ENCODE measurements around the gene ALB. TPM values are rescaled to one million over a fixed set of nuclear protein-coding genes. Genes with fewer than 3 reads are reported as not detected.

The ALB gene
- total RNA-seq, 2 experiments from 2014 or later: 0.47 to 0.63 TPM

DNA sequence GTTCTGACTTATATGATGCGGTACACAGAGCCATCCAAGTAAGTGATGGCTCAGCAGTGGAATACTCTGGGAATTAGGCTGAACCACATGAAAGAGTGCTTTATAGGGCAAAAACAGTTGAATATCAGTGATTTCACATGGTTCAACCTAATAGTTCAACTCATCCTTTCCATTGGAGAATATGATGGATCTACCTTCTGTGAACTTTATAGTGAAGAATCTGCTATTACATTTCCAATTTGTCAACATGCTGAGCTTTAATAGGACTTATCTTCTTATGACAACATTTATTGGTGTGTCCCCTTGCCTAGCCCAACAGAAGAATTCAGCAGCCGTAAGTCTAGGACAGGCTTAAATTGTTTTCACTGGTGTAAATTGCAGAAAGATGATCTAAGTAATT lies 16.5 kb downstream of the ALB start:
- ChIA-PET POLR2A (no interaction called here), CTCF (no interaction called here)
- H3K4me3 ChIP-seq (ENCODE audit: low read length): no peak overlapping the region
- Mint-ChIP-seq H3K27ac (no peak overlapping the region), H3K4me3 (no peak overlapping the region), H3K4me1 (ENCODE audit: low read depth) (no peaks in the 10 kb centered on the region), H3K9me3 (no peaks in the 10 kb centered on the region), H3K36me3 (ENCODE audit: low read depth) (no peaks in the 10 kb centered on the region), H3K27me3 (no peaks in the 10 kb centered on the region)
- TF ChIP-seq, protein P1, sequence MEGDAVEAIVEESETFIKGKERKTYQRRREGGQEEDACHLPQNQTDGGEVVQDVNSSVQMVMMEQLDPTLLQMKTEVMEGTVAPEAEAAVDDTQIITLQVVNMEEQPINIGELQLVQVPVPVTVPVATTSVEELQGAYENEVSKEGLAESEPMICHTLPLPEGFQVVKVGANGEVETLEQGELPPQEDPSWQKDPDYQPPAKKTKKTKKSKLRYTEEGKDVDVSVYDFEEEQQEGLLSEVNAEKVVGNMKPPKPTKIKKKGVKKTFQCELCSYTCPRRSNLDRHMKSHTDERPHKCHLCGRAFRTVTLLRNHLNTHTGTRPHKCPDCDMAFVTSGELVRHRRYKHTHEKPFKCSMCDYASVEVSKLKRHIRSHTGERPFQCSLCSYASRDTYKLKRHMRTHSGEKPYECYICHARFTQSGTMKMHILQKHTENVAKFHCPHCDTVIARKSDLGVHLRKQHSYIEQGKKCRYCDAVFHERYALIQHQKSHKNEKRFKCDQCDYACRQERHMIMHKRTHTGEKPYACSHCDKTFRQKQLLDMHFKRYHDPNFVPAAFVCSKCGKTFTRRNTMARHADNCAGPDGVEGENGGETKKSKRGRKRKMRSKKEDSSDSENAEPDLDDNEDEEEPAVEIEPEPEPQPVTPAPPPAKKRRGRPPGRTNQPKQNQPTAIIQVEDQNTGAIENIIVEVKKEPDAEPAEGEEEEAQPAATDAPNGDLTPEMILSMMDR (IDR thresholded peaks at IDR 0.05): no peak
- no peaks in the 10 kb centered on the region for H3K4me1 ChIP-seq (ENCODE audit: insufficient read depth, low read length)
- H3K27ac ChIP-seq (ENCODE audit: low read depth in 1 of 2, low read length in 2 of 2): no peak overlapping the region
- H3K36me3 ChIP-seq (ENCODE audit: insufficient read depth, low read length): no peaks in the 10 kb centered on the region
- H3K27me3 ChIP-seq (ENCODE audit: control insufficient read depth in 1 of 2, insufficient read depth in 2 of 2, low read length in 2 of 2): no peaks in the 10 kb centered on the region
- no peak for DNase-seq
- no peak for ATAC-seq (ENCODE audit: poor library complexity)
- no peaks in the 10 kb centered on the region for H3K9me3 ChIP-seq (ENCODE audit: control insufficient read depth in 1 of 2, insufficient read depth in 1 of 2, low read length in 2 of 2)
- intact Hi-C loops (cut with DNase I, micrococcal nuclease): no loop called here

DNA sequence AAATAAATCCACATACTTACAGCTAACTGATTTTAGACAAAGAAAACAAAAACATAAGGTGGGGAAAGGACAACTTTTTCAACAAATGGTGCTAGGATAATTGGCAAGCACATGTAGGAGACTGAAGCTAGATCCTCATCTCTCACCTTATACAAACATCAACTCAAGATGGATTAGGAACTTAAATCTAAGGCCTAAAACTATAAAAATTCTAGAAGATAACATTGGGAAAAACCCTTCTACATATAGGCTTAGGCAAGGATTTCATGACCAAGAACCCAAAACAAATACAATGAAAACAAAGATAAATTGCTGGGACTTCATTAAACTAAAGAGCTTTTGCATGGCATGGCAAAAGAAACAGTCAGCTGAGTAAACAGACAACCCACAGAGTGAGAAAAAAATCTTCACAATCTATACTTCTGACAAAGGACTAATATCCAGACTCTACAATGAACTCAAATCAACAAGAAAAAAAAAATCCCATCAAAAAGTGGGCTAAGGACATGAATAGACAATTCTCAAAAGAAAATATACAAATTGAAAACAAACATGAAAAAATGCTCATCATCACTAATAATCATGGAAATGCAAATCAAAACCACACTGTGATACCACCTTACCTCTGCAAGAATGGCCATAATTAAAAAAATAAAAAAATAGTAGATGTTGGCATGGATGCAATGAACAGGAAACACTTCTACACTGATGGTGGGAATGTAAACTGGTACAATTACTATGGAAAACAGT lies 17.8 kb downstream of the ALB start:
- no peaks in the 10 kb centered on the region for H3K36me3 Mint-ChIP-seq (ENCODE audit: low read depth)
- no peak overlapping the region for H3K4me3 Mint-ChIP-seq
- ChIA-PET POLR2A (no interaction called here), CTCF (no interaction called here)
- H3K27ac Mint-ChIP-seq: no peak overlapping the region
- no peaks in the 10 kb centered on the region for H3K4me1 ChIP-seq (ENCODE audit: insufficient read depth, low read length)
- H3K27ac ChIP-seq (ENCODE audit: low read depth in 1 of 2, low read length in 2 of 2): no peak overlapping the region
- TF ChIP-seq, protein P1 (IDR thresholded peaks at IDR 0.05): no peak
- DNase-seq (no peak), ATAC-seq (ENCODE audit: poor library complexity) (no peak)
- no peak overlapping the region for H3K4me3 ChIP-seq (ENCODE audit: low read length)
- intact Hi-C loops (cut with DNase I, micrococcal nuclease): no loop called here
- H3K36me3 ChIP-seq (ENCODE audit: insufficient read depth, low read length): no peaks in the 10 kb centered on the region
- H3K4me1 Mint-ChIP-seq (ENCODE audit: low read depth): no peaks in the 10 kb centered on the region
- no peaks in the 10 kb centered on the region for H3K27me3 Mint-ChIP-seq
- H3K9me3 ChIP-seq (ENCODE audit: control insufficient read depth in 1 of 2, insufficient read depth in 1 of 2, low read length in 2 of 2): no peaks in the 10 kb centered on the region
- no peaks in the 10 kb centered on the region for H3K9me3 Mint-ChIP-seq
- H3K27me3 ChIP-seq (ENCODE audit: control insufficient read depth in 1 of 2, insufficient read depth in 2 of 2, low read length in 2 of 2): no peaks in the 10 kb centered on the region

DNA sequence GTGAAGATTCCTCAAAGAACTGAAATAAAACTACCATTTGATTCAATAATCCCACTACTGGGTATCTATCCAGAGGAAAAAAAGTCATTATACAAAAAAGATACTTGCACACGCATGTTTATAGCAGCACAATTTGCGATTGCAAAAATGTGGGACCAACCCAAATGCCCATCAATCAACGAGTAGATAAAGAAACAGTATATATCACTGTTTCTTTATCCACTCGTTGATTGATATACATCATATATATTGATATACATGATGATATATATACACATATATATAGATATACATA lies 18.3 kb downstream of the ALB start:
- intact Hi-C loops (cut with DNase I, micrococcal nuclease): no loop called here
- no peak overlapping the region for H3K27ac Mint-ChIP-seq

More for the DNA sequence above, 18.3 kb downstream of the ALB start:
- no peaks in the 10 kb centered on the region for H3K4me1 Mint-ChIP-seq (ENCODE audit: low read depth)
- H3K9me3 Mint-ChIP-seq: no peaks in the 10 kb centered on the region
- Histone ChIP-seq H3K27ac (ENCODE audit: low read depth in 1 of 2, low read length in 2 of 2) (no peak overlapping the region), H3K9me3 (ENCODE audit: control insufficient read depth in 1 of 2, insufficient read depth in 1 of 2, low read length in 2 of 2) (no peaks in the 10 kb centered on the region), H3K4me1 (ENCODE audit: insufficient read depth, low read length) (no peaks in the 10 kb centered on the region), H3K4me3 (ENCODE audit: low read length) (no peak overlapping the region), H3K27me3 (ENCODE audit: control insufficient read depth in 1 of 2, insufficient read depth in 2 of 2, low read length in 2 of 2) (no peaks in the 10 kb centered on the region), H3K36me3 (ENCODE audit: insufficient read depth, low read length) (no peaks in the 10 kb centered on the region)
- no peaks in the 10 kb centered on the region for H3K27me3 Mint-ChIP-seq
- ChIA-PET POLR2A (no interaction called here), CTCF (no interaction called here)
- ATAC-seq (ENCODE audit: poor library complexity) (no peak), DNase-seq (no peak)
- no peak overlapping the region for H3K4me3 Mint-ChIP-seq
- no peaks in the 10 kb centered on the region for H3K36me3 Mint-ChIP-seq (ENCODE audit: low read depth)
- TF ChIP-seq, protein P1 (IDR thresholded peaks at IDR 0.05): no peak
